Suppressor macrophage (primary cell): ENCODE results near the gene TRAF4.
"Not testable (repeated sequence)": the region's sequence is repeated elsewhere in the genome, so short reads cannot be mapped to it uniquely, and the experiment has no call there.

Experiments
- DNase-seq, 4 experiments: peaks; one replicate each; pipeline ENCODE4 v3.0.0-alpha.2; 2020 to 2022

The TRAF4 gene

GRCh38 chr17:28792877-28793661, 49.3 kb downstream of the TRAF4 start:
- peak; percentile 43 to 68 (median 48) for DNase-seq

DNA sequence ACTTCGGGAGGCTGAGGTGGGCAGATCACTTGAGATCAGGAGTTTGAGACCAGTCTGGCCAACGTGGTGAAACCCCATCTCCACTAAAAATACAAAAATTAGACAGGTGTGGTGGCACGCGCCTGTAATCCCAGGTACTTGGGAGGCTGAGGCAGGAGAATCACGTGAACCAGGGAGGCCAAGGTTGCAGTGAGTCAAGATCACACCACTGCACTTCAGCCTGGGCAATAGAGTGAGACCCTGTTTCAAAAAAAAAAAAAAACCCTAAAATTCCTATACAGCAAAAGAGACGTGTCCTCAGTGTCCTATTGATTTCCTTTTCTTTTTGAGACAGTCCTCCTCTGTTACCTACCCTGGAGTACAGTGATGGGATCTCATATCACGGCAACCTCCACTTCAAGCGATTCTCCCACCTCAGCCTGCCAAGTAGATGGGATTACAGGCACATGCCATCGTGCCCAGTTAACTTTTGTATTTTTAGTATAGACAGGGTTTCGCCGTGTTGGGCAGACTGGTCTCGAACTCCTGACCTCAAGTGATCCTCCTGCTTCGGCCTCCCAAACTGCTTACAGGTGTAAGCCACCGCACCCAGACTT, 51.1 kb downstream of the TRAF4 start:
- not testable (repeated sequence) for DNase-seq

DNA sequence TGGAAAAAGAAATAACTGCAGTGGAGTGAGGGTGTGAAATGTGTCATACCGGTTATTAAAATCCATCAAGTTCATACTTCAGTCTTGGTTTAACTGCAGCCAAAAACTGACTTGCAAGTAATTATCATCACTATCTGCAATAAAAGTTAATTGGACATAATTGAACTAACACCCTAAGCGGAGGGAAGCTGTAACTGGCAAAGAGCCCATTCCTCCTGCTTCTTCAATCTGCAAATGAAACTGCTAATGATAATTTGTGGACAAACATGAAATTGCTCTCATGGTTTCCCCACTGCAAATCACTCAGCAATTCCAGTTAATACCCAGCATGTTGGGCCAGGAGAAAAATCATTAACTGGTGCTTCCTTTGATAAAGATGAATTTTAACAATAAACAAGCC, 52.3 kb downstream of the TRAF4 start:
- DNase-seq, result no peak
